SK-N-SH (cell line): ENCODE data around the gene ABHD6. TPM values are rescaled to one million over a fixed set of nuclear protein-coding genes. Genes with fewer than 3 reads are reported as not detected.

ENCODE experiments used
- CTCF ChIA-PET: fragments of 300-600, 350-600 bp; formaldehyde crosslinking; extraction: SDS; loops from one replicate; lab custom pipeline; 2021; lab: Yijun Ruan, JAX
- POLR2A ChIA-PET: fragments of 350-600 bp; sonication (Branson Sonifier 250); formaldehyde crosslinking; extraction: SDS; loops from one replicate; lab custom pipeline; 2020; ENCODE audit warnings: antibody characterized with exemption, inconsistent platforms; lab: Yijun Ruan, JAX
- DNase-seq: peaks from one replicate; pipeline ENCODE4 v3.0.0; 2012
- H2AFZ ChIP-seq: fragments of 200-600 bp; sonication (generic); 2 replicates; pipeline ENCODE4 v1.8.1; 2016; ENCODE audit warnings: antibody characterized with exemption, mild to moderate bottlenecking, low read depth
- H3F3A ChIP-seq: fragments of 200-600 bp; sonication (generic); replicated peaks from 2 replicates; pipeline ENCODE3; 2016; ENCODE audit warnings: antibody characterized with exemption, mild to moderate bottlenecking; ENCODE audit not compliant: insufficient read depth
- H3K27ac ChIP-seq, 2 experiments: fragments of 200-500 bp in 1 of 2; fragments of 200-600 bp in 1 of 2; sonication (Bioruptor generic) in 1 of 2; sonication (generic), shearing (Covaris generic) in 1 of 2; 2 replicates each; pipeline versions ENCODE4 v1.5.1 to v1.6.1; 2014 to 2016; ENCODE audit warnings: low read depth in 2 of 2, inconsistent platforms in 1 of 2, low read length in 1 of 2, mild to moderate bottlenecking in 1 of 2, mixed read lengths in 1 of 2
- H3K27me3 ChIP-seq: fragments of 200-600 bp; sonication (generic), shearing (Covaris generic); 2 replicates; pipeline ENCODE4 v1.6.1; 2016; ENCODE audit warnings: mixed run types; ENCODE audit not compliant: insufficient read depth
- H3K36me3 ChIP-seq, 2 experiments: fragments of 200-500 bp in 1 of 2; fragments of 200-600 bp in 1 of 2; sonication (Bioruptor generic) in 1 of 2; sonication (generic) in 1 of 2; replicated peaks in 1 of 2; 2 replicates each; pipeline versions ENCODE3 to v1.5.1; 2014 to 2016; ENCODE audit warnings: low read length in 1 of 2, mild to moderate bottlenecking in 1 of 2; ENCODE audit not compliant: insufficient read depth in 2 of 2, control insufficient read depth in 1 of 2
- H3K4me1 ChIP-seq, 2 experiments: fragments of 200-500 bp in 1 of 2; fragments of 200-600 bp in 1 of 2; sonication (Bioruptor generic) in 1 of 2; sonication (generic), shearing (Covaris generic) in 1 of 2; 2 replicates each; pipeline versions ENCODE4 v1.5.1 to v1.6.1; 2014 to 2016; ENCODE audit warnings: low read depth in 1 of 2, low read length in 1 of 2, mixed run types in 1 of 2; ENCODE audit not compliant: insufficient read depth in 2 of 2, control insufficient read depth in 1 of 2
- H3K4me2 ChIP-seq: fragments of 200-600 bp; sonication (generic), shearing (Covaris generic); 2 replicates; pipeline ENCODE4 v1.6.1; 2017; ENCODE audit warnings: mixed run types
- H3K4me3 ChIP-seq, 2 experiments: fragments of 200-500 bp in 1 of 2; fragments of 200-600 bp in 1 of 2; sonication (Bioruptor generic) in 1 of 2; sonication (generic), shearing (Covaris generic) in 1 of 2; 2 replicates each; pipeline versions ENCODE4 v1.5.1 to v1.8.1; 2014 to 2016; ENCODE audit warnings: low read depth in 2 of 2, inconsistent platforms in 1 of 2, low read length in 1 of 2, mild to moderate bottlenecking in 1 of 2, mixed read lengths in 1 of 2, moderate library complexity in 1 of 2
- H3K79me2 ChIP-seq: fragments of 200-600 bp; sonication (generic); 2 replicates; pipeline ENCODE4 v1.8.1; 2017; ENCODE audit warnings: mild to moderate bottlenecking; ENCODE audit not compliant: insufficient read depth
- H3K9ac ChIP-seq: fragments of 200-600 bp; sonication (generic); 2 replicates; pipeline ENCODE4 v1.6.1; 2017; ENCODE audit warnings: mixed run types
- H3K9me2 ChIP-seq: fragments of 200-600 bp; sonication (generic); 2 replicates; pipeline ENCODE4 v1.6.1; 2017; ENCODE audit warnings: mixed run types
- H3K9me3 ChIP-seq: fragments of 200-600 bp; sonication (generic); 2 replicates; pipeline ENCODE4 v1.6.1; 2017; ENCODE audit warnings: mixed run types, mild to moderate bottlenecking, moderate library complexity
- H4K20me1 ChIP-seq: fragments of 200-600 bp; sonication (generic); 2 replicates; pipeline ENCODE4 v1.6.1; 2017; ENCODE audit warnings: mild to moderate bottlenecking, mixed run types; ENCODE audit not compliant: insufficient read depth
- CHD2 ChIP-seq: fragments of 150-350 bp; IDR thresholded peaks from 2 replicates; pipeline ENCODE4 v1.6.1; 2018; ENCODE audit warnings: low read length; ENCODE audit not compliant: partially characterized antibody
- EZH2phosphoT487 ChIP-seq: fragments of 200-600 bp; sonication (generic); IDR thresholded peaks from 2 replicates; pipeline ENCODE4 v1.6.1; 2017; ENCODE audit warnings: low read depth, mixed run types, mild to moderate bottlenecking, antibody characterized with exemption, moderate library complexity, borderline replicate concordance
- FOSL2 ChIP-seq: IDR thresholded peaks from 2 replicates; pipeline ENCODE4 v1.4.0; 2012; ENCODE audit warnings: low read depth, mild to moderate bottlenecking, moderate library complexity, borderline replicate concordance
- FOXM1 ChIP-seq: IDR thresholded peaks from 2 replicates; pipeline ENCODE4 v1.4.0; 2012; ENCODE audit warnings: low read depth, mild to moderate bottlenecking
- GABPA ChIP-seq: IDR thresholded peaks from 2 replicates; pipeline ENCODE4 v1.4.0; 2012; ENCODE audit warnings: low read depth, mild to moderate bottlenecking
- GATA2 ChIP-seq: sonication (generic); formaldehyde crosslinking; IDR thresholded peaks from 2 replicates; pipeline ENCODE4 v1.5.0; 2020; ENCODE audit warnings: mild to moderate bottlenecking, missing genetic modification reagents
- MXI1 ChIP-seq: IDR thresholded peaks from 2 replicates; pipeline ENCODE4 v1.6.1; 2012; ENCODE audit warnings: mild to moderate bottlenecking, low read depth, low read length, improper control_type of control experiment
- RFX5 ChIP-seq: IDR thresholded peaks from 2 replicates; pipeline ENCODE4 v1.6.1; 2012; ENCODE audit warnings: mild to moderate bottlenecking, improper control_type of control experiment, low read length
- SIN3A ChIP-seq: IDR thresholded peaks from 2 replicates; pipeline ENCODE4 v1.6.1; 2012; ENCODE audit warnings: low read depth, mild to moderate bottlenecking, low read length, moderate library complexity, borderline replicate concordance
- SMC3 ChIP-seq: IDR thresholded peaks from 2 replicates; pipeline ENCODE4 v1.6.1; 2012; ENCODE audit warnings: low read depth, low read length, improper control_type of control experiment
- TAF1 ChIP-seq: IDR thresholded peaks from 2 replicates; pipeline ENCODE4 v1.6.1; 2012; ENCODE audit warnings: low read depth, mild to moderate bottlenecking, low read length, moderate library complexity, borderline replicate concordance
- YY1 ChIP-seq: IDR thresholded peaks from 2 replicates; pipeline ENCODE4 v1.4.0; 2012; ENCODE audit warnings: low read depth, mild to moderate bottlenecking
- WGBS: methylation state at CpG from one replicate; pipeline ENCODE4 v1.1.6; 2017; ENCODE audit warnings: low lambda C conversion rate; 5-methylcytosine and 5-hydroxymethylcytosine counted together
- polyA plus RNA-seq, 3 experiments: library from polyadenylated mRNA; depleted of rRNA; stranded (reverse); fragments of >200 nt; gene quantifications; 2 replicates each; pipeline ENCODE4 v1.2.3, GENCODE V29; 2012
- TF ChIP-seq, protein P1 (sequence below): IDR thresholded peaks from 2 replicates; pipeline ENCODE4; 2012
- TF ChIP-seq, protein P2 (sequence below): IDR thresholded peaks from 2 replicates; pipeline ENCODE4 v1.4.0; 2012; ENCODE audit warnings: low read depth, borderline replicate concordance
- TF ChIP-seq, protein P3 (sequence below): fragments of 200-600 bp; sonication (generic); IDR thresholded peaks from 2 replicates; pipeline ENCODE4 v1.6.1; 2017; ENCODE audit warnings: antibody characterized with exemption, mild to moderate bottlenecking, moderate library complexity

ABHD6 gene
- polyA plus RNA-seq, 1 of the 3 experiments (the other 2 are of a cell fraction) = 10.7 TPM

DNA sequence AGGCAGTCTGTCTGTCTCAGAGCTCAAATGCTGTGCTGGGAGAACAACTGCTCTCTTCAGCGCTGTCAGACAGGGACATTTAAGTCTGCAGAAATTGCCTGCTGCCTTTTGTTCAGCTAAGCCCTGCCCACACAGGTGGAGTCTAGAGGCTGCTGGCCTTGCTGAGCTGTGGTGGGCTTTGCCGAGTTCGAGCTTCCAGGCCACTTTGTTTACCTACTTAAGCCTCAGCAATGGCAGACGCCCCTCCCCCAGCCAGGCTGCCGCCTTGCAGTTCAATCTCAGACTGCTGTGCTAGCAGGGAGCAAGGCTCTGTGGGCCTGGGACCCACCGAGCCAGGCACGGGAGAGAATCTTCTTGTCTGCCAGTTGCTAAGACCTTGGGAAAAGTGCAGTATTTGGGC, 43.5 kb downstream of the ABHD6 start:
- POLR2A ChIA-PET = interaction anchor here (0.6 kb wide), 1 partner anchor 11 kb away, joined by 3 read pairs; no protein-coding TSS in a partner anchor
- WGBS = 77% methylated on average over 4 of the region's 7 CpGs

DNA sequence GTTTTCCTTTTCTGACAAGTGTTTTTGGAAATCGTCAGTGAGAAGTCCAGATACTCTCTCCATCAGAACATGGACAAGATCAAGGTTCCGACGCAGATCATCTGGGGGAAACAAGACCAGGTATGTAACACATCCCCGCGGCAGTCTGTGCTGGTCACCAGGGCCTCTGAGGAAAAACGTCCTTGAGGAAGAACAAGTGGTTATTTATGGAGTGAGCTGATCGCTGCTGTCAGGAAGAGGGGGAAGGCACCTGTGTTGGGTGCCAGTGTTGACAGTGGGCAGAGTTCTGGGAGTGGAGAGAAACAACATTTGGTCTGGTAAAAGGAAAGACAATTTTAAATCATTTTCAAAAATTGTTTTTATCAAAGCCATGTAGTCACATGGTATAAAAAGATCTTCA, 47.7 kb downstream of the ABHD6 start:
- Histone ChIP-seq H3K27me3 (no peaks in the 10 kb centered on the region), H2AFZ (no peak overlapping the region), H3K36me3 (peaks cover 0 to 6% of the 10 kb centered on the region in 2 experiments), H3K4me2 (no peak overlapping the region), H3K9me2 (no peaks in the 10 kb centered on the region), H3F3A (no peaks in the 10 kb centered on the region), H3K9me3 (no peaks in the 10 kb centered on the region), H3K27ac (no peak overlapping the region), H4K20me1 (no peaks in the 10 kb centered on the region), H3K9ac (no peak overlapping the region), H3K79me2 (no peaks in the 10 kb centered on the region), H3K4me3 (no peak overlapping the region), H3K4me1 (no peaks in the 10 kb centered on the region)
- TF ChIP-seq TAF1 (no peak), SIN3A (no peak), MXI1 (no peak), RFX5 (no peak), EZH2phosphoT487 (no peak), CHD2 (no peak), GATA2 (CRISPR knock-in tag) (no peak), YY1 (no peak), GABPA (no peak)
- TF ChIP-seq, protein P1, sequence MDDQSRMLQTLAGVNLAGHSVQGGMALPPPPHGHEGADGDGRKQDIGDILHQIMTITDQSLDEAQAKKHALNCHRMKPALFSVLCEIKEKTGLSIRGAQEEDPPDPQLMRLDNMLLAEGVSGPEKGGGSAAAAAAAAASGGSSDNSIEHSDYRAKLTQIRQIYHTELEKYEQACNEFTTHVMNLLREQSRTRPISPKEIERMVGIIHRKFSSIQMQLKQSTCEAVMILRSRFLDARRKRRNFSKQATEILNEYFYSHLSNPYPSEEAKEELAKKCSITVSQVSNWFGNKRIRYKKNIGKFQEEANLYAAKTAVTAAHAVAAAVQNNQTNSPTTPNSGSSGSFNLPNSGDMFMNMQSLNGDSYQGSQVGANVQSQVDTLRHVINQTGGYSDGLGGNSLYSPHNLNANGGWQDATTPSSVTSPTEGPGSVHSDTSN = no peak
- TF ChIP-seq, protein P2, sequence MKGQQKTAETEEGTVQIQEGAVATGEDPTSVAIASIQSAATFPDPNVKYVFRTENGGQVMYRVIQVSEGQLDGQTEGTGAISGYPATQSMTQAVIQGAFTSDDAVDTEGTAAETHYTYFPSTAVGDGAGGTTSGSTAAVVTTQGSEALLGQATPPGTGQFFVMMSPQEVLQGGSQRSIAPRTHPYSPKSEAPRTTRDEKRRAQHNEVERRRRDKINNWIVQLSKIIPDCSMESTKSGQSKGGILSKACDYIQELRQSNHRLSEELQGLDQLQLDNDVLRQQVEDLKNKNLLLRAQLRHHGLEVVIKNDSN = no peak
- POLR2A ChIA-PET = no interaction called here
- 77% methylated on average over 7 of the region's 7 CpGs for whole genome bisulfite sequencing
- CTCF ChIA-PET = interaction anchor here (1.3 to 1.8 kb wide), 2 partner anchors 14 to 21 kb away, joined by 5 to 7 read pairs; partner anchors contain the start of genes HTD2 and RPP14
- DNase-seq = no peak

More for the DNA sequence above, 43.5 kb downstream of the ABHD6 start:
- Histone ChIP-seq H3K4me2 (no peak overlapping the region), H3K4me1 (no peaks in the 10 kb centered on the region), H3K79me2 (no peaks in the 10 kb centered on the region), H3K36me3 (peaks cover 3 to 6% of the 10 kb centered on the region in 2 experiments), H4K20me1 (no peaks in the 10 kb centered on the region), H3K27ac (no peak overlapping the region), H3K27me3 (no peaks in the 10 kb centered on the region), H3F3A (no peaks in the 10 kb centered on the region), H3K9me2 (no peaks in the 10 kb centered on the region), H2AFZ (no peak overlapping the region), H3K9me3 (no peaks in the 10 kb centered on the region), H3K9ac (no peak overlapping the region), H3K4me3 (no peak overlapping the region)
- no peak for DNase-seq
- TF ChIP-seq GABPA (no peak), SMC3 (no peak), CHD2 (no peak), FOXM1 (no peak), FOSL2 (no peak), RFX5 (no peak), TAF1 (no peak)
- TF ChIP-seq, protein P2 = no peak
- TF ChIP-seq, protein P3, sequence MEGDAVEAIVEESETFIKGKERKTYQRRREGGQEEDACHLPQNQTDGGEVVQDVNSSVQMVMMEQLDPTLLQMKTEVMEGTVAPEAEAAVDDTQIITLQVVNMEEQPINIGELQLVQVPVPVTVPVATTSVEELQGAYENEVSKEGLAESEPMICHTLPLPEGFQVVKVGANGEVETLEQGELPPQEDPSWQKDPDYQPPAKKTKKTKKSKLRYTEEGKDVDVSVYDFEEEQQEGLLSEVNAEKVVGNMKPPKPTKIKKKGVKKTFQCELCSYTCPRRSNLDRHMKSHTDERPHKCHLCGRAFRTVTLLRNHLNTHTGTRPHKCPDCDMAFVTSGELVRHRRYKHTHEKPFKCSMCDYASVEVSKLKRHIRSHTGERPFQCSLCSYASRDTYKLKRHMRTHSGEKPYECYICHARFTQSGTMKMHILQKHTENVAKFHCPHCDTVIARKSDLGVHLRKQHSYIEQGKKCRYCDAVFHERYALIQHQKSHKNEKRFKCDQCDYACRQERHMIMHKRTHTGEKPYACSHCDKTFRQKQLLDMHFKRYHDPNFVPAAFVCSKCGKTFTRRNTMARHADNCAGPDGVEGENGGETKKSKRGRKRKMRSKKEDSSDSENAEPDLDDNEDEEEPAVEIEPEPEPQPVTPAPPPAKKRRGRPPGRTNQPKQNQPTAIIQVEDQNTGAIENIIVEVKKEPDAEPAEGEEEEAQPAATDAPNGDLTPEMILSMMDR = no peak
- CTCF ChIA-PET = interaction anchor here (0.7 to 1.6 kb wide), 2 partner anchors 93 to 104 kb away, joined by 3 to 4 read pairs; no protein-coding TSS in a partner anchor
